ENCODE results near the gene RGL1. TPM values are rescaled to one million over a fixed set of nuclear protein-coding genes. Genes with fewer than 3 reads are reported as not detected.

RGL1 gene
- total RNA-seq, 1 donor from 2014 or later: 15.0 TPM

DNA sequence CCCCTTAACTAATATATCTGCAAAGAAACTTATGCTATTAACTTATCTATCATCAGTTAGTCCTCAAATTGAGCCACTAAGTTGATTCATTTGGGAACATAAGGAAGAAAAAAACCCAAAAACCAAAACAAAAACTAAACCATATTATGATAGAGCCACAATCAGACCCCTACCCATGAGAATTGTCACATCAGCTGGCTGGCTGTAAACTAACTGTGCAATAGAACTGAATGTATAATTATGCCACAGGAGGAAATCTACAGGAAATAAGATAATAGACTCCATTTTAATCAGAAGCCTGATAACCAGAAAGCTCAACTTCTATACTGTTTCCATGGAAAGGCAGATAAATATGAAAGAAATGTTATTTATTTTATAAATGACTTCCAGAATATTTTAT lies 110.0 kb downstream of the RGL1 start:
- Histone ChIP-seq H3K79me2 (ENCODE audit: low read depth) (no peaks in the 10 kb centered on the region), H3K9me3 (ENCODE audit: low read depth) (no peaks in the 10 kb centered on the region), H3K36me3 (no peaks in the 10 kb centered on the region), H3K9ac (no peak overlapping the region), H3F3A (ENCODE audit: low read depth) (no peaks in the 10 kb centered on the region), H2AFZ (replicated peaks) (no peak overlapping the region), H3K4me1 (peaks cover 8% of the 10 kb centered on the region), H3K4me3 (no peak overlapping the region), H3K4me2 (no peak overlapping the region), H3K27ac (no peak overlapping the region), H3K27me3 (no peaks in the 10 kb centered on the region), H4K20me1 (ENCODE audit: low read depth) (no peaks in the 10 kb centered on the region)
- no peak overlapping the region for H3K4me3 Mint-ChIP-seq
- peaks cover 47% of the 10 kb centered on the region for H3K36me3 Mint-ChIP-seq
- TF ChIP-seq EZH2 (IDR thresholded peaks at IDR 0.05): no peak
- TF ChIP-seq EZH2phosphoT487 (IDR thresholded peaks at IDR 0.05): no peak
- TF ChIP-seq, protein P1, sequence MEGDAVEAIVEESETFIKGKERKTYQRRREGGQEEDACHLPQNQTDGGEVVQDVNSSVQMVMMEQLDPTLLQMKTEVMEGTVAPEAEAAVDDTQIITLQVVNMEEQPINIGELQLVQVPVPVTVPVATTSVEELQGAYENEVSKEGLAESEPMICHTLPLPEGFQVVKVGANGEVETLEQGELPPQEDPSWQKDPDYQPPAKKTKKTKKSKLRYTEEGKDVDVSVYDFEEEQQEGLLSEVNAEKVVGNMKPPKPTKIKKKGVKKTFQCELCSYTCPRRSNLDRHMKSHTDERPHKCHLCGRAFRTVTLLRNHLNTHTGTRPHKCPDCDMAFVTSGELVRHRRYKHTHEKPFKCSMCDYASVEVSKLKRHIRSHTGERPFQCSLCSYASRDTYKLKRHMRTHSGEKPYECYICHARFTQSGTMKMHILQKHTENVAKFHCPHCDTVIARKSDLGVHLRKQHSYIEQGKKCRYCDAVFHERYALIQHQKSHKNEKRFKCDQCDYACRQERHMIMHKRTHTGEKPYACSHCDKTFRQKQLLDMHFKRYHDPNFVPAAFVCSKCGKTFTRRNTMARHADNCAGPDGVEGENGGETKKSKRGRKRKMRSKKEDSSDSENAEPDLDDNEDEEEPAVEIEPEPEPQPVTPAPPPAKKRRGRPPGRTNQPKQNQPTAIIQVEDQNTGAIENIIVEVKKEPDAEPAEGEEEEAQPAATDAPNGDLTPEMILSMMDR (IDR thresholded peaks at IDR 0.05): no peak
- no peak overlapping the region for H3K27ac Mint-ChIP-seq
- no peaks in the 10 kb centered on the region for H3K9me3 Mint-ChIP-seq
- peaks cover 16% of the 10 kb centered on the region for H3K4me1 Mint-ChIP-seq
- H3K27me3 Mint-ChIP-seq (ENCODE audit: insufficient read depth, low read depth): peaks cover 2% of the 10 kb centered on the region
- no peak for DNase-seq (ENCODE audit: low spot score)

DNA sequence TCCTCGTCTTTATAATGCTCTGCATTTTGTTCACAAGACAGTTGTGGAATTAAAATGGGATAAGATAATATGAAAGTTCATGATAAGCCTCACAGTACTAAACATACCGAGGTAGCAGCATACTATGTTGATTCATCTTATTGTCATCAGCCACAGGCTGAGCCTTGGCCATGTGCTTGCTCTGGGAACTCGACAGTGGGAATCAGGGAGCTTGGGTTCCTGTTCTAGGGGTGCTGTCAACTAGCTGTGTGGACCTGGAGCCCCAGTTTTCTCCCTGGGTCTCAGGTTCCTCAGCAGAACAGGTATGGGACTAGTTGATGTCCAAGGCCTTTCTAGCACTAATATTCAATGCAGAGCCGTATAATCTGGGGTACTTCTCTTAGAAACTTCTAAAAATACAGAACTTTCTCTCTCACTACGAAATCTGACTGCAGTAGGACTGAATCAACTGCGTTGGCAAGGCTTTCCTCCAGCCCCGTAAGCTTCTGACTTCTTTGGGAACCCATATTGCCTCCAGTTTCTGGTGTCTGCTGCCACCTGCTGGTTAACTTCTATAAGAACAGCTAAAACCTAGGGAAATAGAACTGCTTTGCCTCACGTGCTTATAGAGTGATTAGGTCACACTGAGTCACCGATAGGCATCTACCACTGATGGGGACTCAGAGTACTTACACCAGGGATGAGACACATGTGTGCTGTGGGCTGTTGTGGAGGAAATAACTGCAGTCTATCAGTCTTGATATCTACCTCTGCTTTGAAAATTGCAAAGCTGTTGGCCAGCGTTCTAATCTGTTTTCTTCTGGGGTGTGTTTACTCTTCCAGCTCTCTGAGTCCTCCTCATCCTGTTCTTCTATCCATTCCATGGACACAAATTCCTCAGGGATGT lies 110.9 kb downstream of the RGL1 start:
- no peaks in the 10 kb centered on the region for H4K20me1 ChIP-seq (ENCODE audit: low read depth)
- peak; percentile 90 for DNase-seq (ENCODE audit: low spot score)
- no peaks in the 10 kb centered on the region for H3K79me2 ChIP-seq (ENCODE audit: low read depth)
- Mint-ChIP-seq H3K4me1 (peaks cover 20% of the 10 kb centered on the region), H3K9me3 (no peaks in the 10 kb centered on the region), H3K27ac (peak overlapping the region; percentile 74), H3K36me3 (peaks cover 44% of the 10 kb centered on the region), H3K4me3 (no peak overlapping the region), H3K27me3 (ENCODE audit: insufficient read depth, low read depth) (peaks cover 2% of the 10 kb centered on the region)
- TF ChIP-seq EZH2phosphoT487 (IDR thresholded peaks at IDR 0.05) (no peak), EZH2 (IDR thresholded peaks at IDR 0.05) (no peak)
- TF ChIP-seq, protein P1 (IDR thresholded peaks at IDR 0.05): peak; percentile 95
- H3K36me3 ChIP-seq: no peaks in the 10 kb centered on the region
- no peaks in the 10 kb centered on the region for H3K9me3 ChIP-seq (ENCODE audit: low read depth)
- H3F3A ChIP-seq (ENCODE audit: low read depth): no peaks in the 10 kb centered on the region
- H3K27ac ChIP-seq: no peak overlapping the region
- no peak overlapping the region for H3K4me2 ChIP-seq
- H2AFZ ChIP-seq (replicated peaks): peak overlapping the region; percentile 43
- no peak overlapping the region for H3K4me3 ChIP-seq
- H3K27me3 ChIP-seq: no peaks in the 10 kb centered on the region
- no peak overlapping the region for H3K9ac ChIP-seq
- peaks cover 12% of the 10 kb centered on the region for H3K4me1 ChIP-seq

DNA sequence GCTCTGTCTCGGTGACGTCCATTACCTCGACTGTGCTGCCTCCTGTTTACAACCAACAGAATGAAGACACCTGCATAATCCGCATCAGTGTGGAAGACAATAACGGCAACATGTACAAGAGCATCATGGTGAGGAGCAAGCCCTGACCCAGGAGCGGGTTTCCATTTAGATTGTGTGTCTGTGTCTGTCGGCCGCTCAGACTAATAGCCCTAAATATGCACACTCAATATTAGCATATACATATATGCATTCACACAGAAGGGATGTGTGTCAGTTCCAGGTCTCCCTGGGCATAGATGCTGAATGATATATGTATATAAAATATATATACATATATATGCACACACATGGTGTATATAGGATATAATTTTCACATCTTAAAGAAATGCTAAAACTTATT lies 111.7 kb downstream of the RGL1 start:
- Mint-ChIP-seq H3K27me3 (ENCODE audit: insufficient read depth, low read depth) (peaks cover 2% of the 10 kb centered on the region), H3K4me3 (no peak overlapping the region), H3K27ac (peak overlapping the region; percentile 74), H3K4me1 (peaks cover 23% of the 10 kb centered on the region), H3K9me3 (no peaks in the 10 kb centered on the region), H3K36me3 (peaks cover 46% of the 10 kb centered on the region)
- Histone ChIP-seq H3K36me3 (no peaks in the 10 kb centered on the region), H3K9ac (no peak overlapping the region), H3K27me3 (no peaks in the 10 kb centered on the region), H4K20me1 (ENCODE audit: low read depth) (no peaks in the 10 kb centered on the region), H3K79me2 (ENCODE audit: low read depth) (no peaks in the 10 kb centered on the region), H2AFZ (replicated peaks) (no peak overlapping the region), H3K9me3 (ENCODE audit: low read depth) (no peaks in the 10 kb centered on the region), H3K4me2 (no peak overlapping the region), H3K4me3 (no peak overlapping the region), H3K27ac (no peak overlapping the region), H3K4me1 (peaks cover 12% of the 10 kb centered on the region), H3F3A (ENCODE audit: low read depth) (no peaks in the 10 kb centered on the region)
- TF ChIP-seq EZH2 (IDR thresholded peaks at IDR 0.05): no peak
- DNase-seq (ENCODE audit: low spot score): no peak

DNA sequence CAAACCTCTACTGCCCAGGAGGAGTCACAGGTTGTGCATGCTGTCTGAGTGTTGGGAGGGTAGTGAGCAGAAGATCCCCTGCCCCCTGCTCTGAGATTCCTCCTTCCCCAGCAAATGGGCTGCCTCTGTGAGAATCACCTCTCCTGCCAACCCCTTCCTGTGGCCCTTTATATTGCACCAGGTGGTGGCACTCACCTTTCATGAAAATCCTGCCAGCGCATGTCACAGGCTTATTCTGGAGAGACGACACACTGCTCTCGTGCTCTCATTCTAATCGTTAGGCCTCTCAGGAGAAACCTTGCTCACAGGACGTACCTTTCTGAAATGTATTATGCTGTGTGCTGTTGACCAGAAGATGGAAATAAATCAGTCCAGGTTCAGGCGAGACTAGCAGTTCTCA lies 113.7 kb downstream of the RGL1 start:
- peaks cover 46% of the 10 kb centered on the region for H3K36me3 Mint-ChIP-seq
- Histone ChIP-seq H3K9ac (no peak overlapping the region), H3K4me3 (no peak overlapping the region), H2AFZ (replicated peaks) (no peak overlapping the region), H3K79me2 (ENCODE audit: low read depth) (no peaks in the 10 kb centered on the region), H3K36me3 (no peaks in the 10 kb centered on the region), H3K27me3 (no peaks in the 10 kb centered on the region), H3K27ac (no peak overlapping the region), H4K20me1 (ENCODE audit: low read depth) (no peaks in the 10 kb centered on the region), H3F3A (ENCODE audit: low read depth) (no peaks in the 10 kb centered on the region), H3K4me2 (no peak overlapping the region), H3K4me1 (peaks cover 12% of the 10 kb centered on the region), H3K9me3 (ENCODE audit: low read depth) (no peaks in the 10 kb centered on the region)
- peaks cover 24% of the 10 kb centered on the region for H3K4me1 Mint-ChIP-seq
- no peaks in the 10 kb centered on the region for H3K9me3 Mint-ChIP-seq
- no peak for DNase-seq (ENCODE audit: low spot score)
- no peaks in the 10 kb centered on the region for H3K27me3 Mint-ChIP-seq (ENCODE audit: insufficient read depth, low read depth)
- H3K27ac Mint-ChIP-seq: no peak overlapping the region
- H3K4me3 Mint-ChIP-seq: no peak overlapping the region
- TF ChIP-seq, protein P1 (IDR thresholded peaks at IDR 0.05): no peak
- TF ChIP-seq EZH2phosphoT487 (IDR thresholded peaks at IDR 0.05): no peak
- no peak for TF ChIP-seq EZH2 (IDR thresholded peaks at IDR 0.05)
